Keratinocyte (primary cell): ENCODE data around the gene BPTF.

Experiments used
- EZH2 ChIP-seq: IDR thresholded peaks from one replicate; pipeline ENCODE4 v1.6.1; 2012; ENCODE audit warnings: inconsistent platforms, mild to moderate bottlenecking, low read length, moderate library complexity
- TF ChIP-seq, protein P1 (sequence below), 3 experiments: IDR thresholded peaks in 1 of 3; conservative IDR thresholded peaks in 1 of 3; optimal IDR thresholded peaks in 1 of 3; 2 replicates in 2 of 3; 3 replicates in 1 of 3; pipeline versions ENCODE3 to v1.5.1; 2011; ENCODE audit warnings: low read length in 3 of 3, mild to moderate bottlenecking in 3 of 3, moderate library complexity in 2 of 3, control low read depth in 1 of 3, inconsistent platforms in 1 of 3; ENCODE audit not compliant: insufficient read depth in 2 of 3; ENCODE audit errors: extremely low read depth in 1 of 3

DNA sequence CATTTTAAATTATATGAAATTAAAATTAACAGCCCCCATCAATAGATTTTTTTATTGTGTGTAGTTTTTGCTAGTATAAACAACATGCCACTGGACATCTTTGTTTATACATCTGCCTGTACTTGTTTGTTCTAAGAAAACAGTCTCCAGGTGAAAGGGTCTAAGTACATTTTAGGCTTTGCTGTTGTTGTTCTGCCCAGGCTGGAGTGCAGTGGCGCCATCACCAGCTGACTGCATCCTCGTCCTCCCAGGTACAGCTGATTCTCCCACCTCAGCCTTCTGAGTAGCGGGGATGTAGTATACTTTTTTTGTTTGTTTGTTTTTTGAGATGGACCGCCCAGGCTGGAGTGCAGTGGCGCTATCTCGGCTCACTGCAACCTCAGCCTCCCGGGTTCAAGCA, 145.5 kb downstream of the BPTF start:
- TF ChIP-seq, protein P1, sequence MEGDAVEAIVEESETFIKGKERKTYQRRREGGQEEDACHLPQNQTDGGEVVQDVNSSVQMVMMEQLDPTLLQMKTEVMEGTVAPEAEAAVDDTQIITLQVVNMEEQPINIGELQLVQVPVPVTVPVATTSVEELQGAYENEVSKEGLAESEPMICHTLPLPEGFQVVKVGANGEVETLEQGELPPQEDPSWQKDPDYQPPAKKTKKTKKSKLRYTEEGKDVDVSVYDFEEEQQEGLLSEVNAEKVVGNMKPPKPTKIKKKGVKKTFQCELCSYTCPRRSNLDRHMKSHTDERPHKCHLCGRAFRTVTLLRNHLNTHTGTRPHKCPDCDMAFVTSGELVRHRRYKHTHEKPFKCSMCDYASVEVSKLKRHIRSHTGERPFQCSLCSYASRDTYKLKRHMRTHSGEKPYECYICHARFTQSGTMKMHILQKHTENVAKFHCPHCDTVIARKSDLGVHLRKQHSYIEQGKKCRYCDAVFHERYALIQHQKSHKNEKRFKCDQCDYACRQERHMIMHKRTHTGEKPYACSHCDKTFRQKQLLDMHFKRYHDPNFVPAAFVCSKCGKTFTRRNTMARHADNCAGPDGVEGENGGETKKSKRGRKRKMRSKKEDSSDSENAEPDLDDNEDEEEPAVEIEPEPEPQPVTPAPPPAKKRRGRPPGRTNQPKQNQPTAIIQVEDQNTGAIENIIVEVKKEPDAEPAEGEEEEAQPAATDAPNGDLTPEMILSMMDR (optimal IDR thresholded peaks at IDR 0.05 in 1 of 3, IDR thresholded peaks at IDR 0.05 in 1 of 3, conservative IDR thresholded peaks at IDR 0.05 in 1 of 3; ENCODE audit: extremely low read depth in 1 of 3, insufficient read depth in 2 of 3, low read length in 3 of 3): no peak
- TF ChIP-seq EZH2: no peak
